ENCODE results near the gene TRMT112. TPM values are rescaled to one million over a fixed set of nuclear protein-coding genes. Genes with fewer than 3 reads are reported as not detected.

Gene TRMT112
- polyA plus RNA-seq, 6 donors from 2014 or later, result 445 to 606 (median 521) TPM

- Mint-ChIP-seq H3K27me3 (peaks cover 0 to 10% (median 5%) of the 10 kb centered on the region in 3 donors), H3K36me3 (no peaks in the 10 kb centered on the region), H3K4me3 (peak overlapping the region; percentile 94 to 100 (median 98)), H3K9me3 (no peaks in the 10 kb centered on the region), H3K27ac (peak overlapping the region; percentile 89 to 98 (median 96)), H3K4me1 (peaks cover 10 to 39% (median 30%) of the 10 kb centered on the region in 3 donors)
- DNase-seq (no peak), ATAC-seq (ENCODE audit: low read depth in 2 of 2) (no peak)
These were observed 10.8 kb downstream of the TRMT112 start for GRCh38 chr11:64306563-64306875.

DNA sequence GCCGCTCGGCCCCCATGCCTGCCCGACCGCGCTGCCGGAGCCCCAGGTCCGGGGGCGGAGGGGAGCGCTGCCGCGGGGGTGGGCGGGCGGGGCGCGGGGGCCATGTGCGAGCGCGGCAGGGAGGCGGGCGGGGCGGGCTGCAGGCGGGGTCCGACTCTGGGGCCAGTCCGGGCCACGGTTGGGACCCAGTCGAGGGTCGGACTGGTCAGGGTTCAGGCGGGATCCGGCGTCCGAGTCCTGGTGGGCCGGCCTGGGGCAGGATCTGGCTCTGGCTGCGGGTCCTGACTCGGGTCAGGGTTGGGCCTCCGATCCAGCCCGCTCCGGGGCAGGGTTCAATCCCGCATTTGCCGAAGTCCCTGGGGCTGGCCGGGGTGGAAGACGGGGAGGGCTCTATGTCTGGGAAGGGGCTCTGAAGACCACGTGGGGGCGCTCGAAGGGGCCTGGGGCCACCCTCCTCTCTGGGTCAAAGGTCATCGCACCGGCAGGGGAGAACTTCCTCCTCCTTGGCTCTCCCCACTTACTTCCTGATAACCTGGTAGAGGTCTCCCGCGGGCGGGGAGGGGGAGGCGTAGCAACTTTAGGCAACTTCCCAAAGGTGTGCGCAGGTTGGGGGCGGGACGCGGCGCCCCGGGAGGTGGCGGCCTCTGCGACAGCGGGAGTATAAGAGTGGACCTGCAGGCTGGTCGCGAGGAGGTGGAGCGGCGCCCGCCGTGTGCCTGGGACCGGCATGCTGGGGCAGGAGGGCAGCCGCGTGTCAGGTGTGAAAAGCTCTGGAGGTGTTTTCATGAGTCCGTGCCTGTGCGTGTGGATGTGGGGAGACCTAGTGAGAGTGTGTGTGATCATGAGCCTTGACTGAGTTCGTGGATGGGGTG is 11.4 kb downstream of the TRMT112 start:
- ATAC-seq (ENCODE audit: low read depth in 2 of 2), result peak; percentile 17 to 22
- no peaks in the 10 kb centered on the region for H3K36me3 Mint-ChIP-seq
- H3K9me3 Mint-ChIP-seq, result no peaks in the 10 kb centered on the region
- H3K4me3 Mint-ChIP-seq, result peak overlapping the region; percentile 94 to 100 (median 98)
- peaks cover 10 to 43% (median 32%) of the 10 kb centered on the region in 3 donors for H3K4me1 Mint-ChIP-seq
- peak; percentile 69 for DNase-seq
- H3K27me3 Mint-ChIP-seq, result peaks cover 1 to 12% (median 8%) of the 10 kb centered on the region in 3 donors
- H3K27ac Mint-ChIP-seq, result peak overlapping the region; percentile 89 to 98 (median 96)

GRCh38 chr11:64305075-64305690 is 12.2 kb downstream of the TRMT112 start, which contains the start of gene ESRRA:
Gene ESRRA, plus strand, starts transcription at chr11:64305524. Its CDS starts 1,656 bp downstream, at chr11:64307180.
- H3K27ac Mint-ChIP-seq, result peak within 1 kb of the TSS; percentile 94 to 98 (median 98)

GRCh38 chr11:64304316-64305072 is 12.9 kb downstream of the TRMT112 start:
- H3K4me3 Mint-ChIP-seq, result peak overlapping the region; percentile 89 to 97 (median 94)
- peak; percentile 83 for DNase-seq
- ATAC-seq (ENCODE audit: low read depth in 2 of 2), result peak; percentile 31 to 37
- peaks cover 21 to 50% (median 43%) of the 10 kb centered on the region in 3 donors for H3K4me1 Mint-ChIP-seq
- no peaks in the 10 kb centered on the region for H3K9me3 Mint-ChIP-seq
- peak overlapping the region; percentile 91 to 98 (median 95) for H3K27ac Mint-ChIP-seq
- no peaks in the 10 kb centered on the region for H3K36me3 Mint-ChIP-seq
- peaks cover 15 to 26% (median 16%) of the 10 kb centered on the region in 3 donors for H3K27me3 Mint-ChIP-seq

More at GRCh38 chr11:64305075-64305690, 12.2 kb downstream of the TRMT112 start, which contains the start of gene ESRRA:
- Mint-ChIP-seq H3K9me3 (no peaks in the 10 kb centered on the region), H3K4me3 (peak within 1 kb of the TSS; percentile 94 to 100 (median 98)), H3K36me3 (no peaks in the 10 kb centered on the region), H3K4me1 (peaks cover 17 to 48% (median 36%) of the 10 kb centered on the region in 3 donors), H3K27me3 (peaks cover 9 to 19% (median 15%) of the 10 kb centered on the region in 3 donors)
- peak; percentile 64 to 65 for ATAC-seq (ENCODE audit: low read depth in 2 of 2)
- peak; percentile 100 for DNase-seq

GRCh38 chr11:64304032-64304315 is 13.4 kb downstream of the TRMT112 start:
- Mint-ChIP-seq H3K27ac (peak overlapping the region; percentile 91 to 98 (median 95)), H3K4me3 (peak overlapping the region in 7 of 8 donors; percentile 89 to 97 (median 94)), H3K27me3 (peaks cover 16 to 31% (median 18%) of the 10 kb centered on the region in 3 donors), H3K4me1 (peaks cover 21 to 47% (median 44%) of the 10 kb centered on the region in 3 donors), H3K9me3 (no peaks in the 10 kb centered on the region), H3K36me3 (no peaks in the 10 kb centered on the region)
- ATAC-seq (ENCODE audit: low read depth in 2 of 2) (no peak), DNase-seq (no peak)

DNA sequence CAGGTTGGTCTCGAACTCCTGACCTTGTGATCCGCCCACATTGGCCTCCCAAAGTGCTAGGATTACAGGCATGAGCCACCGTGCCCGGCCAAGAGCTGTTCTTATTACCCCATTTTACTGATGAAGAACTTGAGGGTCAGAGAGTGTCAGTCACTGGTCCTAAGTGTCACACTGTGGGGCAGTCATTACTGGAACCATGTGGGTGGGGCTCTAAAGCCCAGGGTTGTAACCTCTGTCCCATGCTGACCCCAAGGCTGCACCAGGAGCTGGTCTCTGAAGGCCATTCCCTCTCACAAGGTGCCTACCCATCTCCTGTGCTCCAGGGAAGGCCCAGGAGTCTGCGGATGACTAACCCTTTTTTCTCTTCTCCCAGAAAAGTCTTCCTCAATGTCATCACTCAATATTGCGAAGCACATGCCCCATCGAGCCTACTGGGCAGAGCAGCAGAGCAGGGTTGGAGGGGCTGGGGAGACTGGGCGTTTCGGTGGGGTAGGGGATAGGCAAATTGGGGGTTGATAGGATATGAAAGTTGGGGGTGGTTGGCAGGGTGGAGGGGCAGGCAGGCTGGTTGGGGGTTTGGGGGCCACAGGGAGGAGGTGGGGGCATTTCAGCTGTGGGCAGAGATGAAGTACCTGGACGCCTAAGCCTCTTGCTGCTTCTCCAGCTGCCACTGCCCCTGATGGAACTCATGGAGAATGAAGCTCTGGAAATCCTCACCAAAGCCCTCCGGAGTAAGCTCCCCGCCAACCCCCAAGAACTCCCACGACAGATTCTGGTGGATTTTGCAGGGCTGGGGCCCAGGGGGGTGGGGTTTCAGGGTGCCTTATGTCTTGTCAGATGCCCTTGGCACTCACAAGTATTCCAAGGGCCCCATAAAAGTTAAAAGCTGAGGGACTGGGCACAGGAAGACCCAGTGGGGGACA is 14.0 kb downstream of the TRMT112 start:
- peak overlapping the region in 5 of 6 donors; percentile 56 to 98 (median 82) for H3K27ac Mint-ChIP-seq
- ATAC-seq (ENCODE audit: low read depth in 2 of 2) (no peak), DNase-seq (no peak)
- no peaks in the 10 kb centered on the region for H3K36me3 Mint-ChIP-seq
- peak overlapping the region in 4 of 8 donors; percentile 89 to 97 (median 94) for H3K4me3 Mint-ChIP-seq
- peaks cover 21 to 53% (median 44%) of the 10 kb centered on the region in 3 donors for H3K4me1 Mint-ChIP-seq
- peaks cover 18 to 37% (median 22%) of the 10 kb centered on the region in 3 donors for H3K27me3 Mint-ChIP-seq
- no peaks in the 10 kb centered on the region for H3K9me3 Mint-ChIP-seq

- ATAC-seq (ENCODE audit: low read depth in 2 of 2) (no peak), DNase-seq (no peak)
- no peaks in the 10 kb centered on the region for H3K9me3 Mint-ChIP-seq
- H3K4me1 Mint-ChIP-seq, result peaks cover 17 to 48% (median 44%) of the 10 kb centered on the region in 3 donors
- H3K27me3 Mint-ChIP-seq, result peaks cover 49 to 70% (median 53%) of the 10 kb centered on the region in 3 donors
- H3K36me3 Mint-ChIP-seq, result no peaks in the 10 kb centered on the region
- H3K27ac Mint-ChIP-seq, result peak within 1 kb of the TSS; percentile 88 to 99 (median 96)
- H3K4me3 Mint-ChIP-seq, result peak within 1 kb of the TSS; percentile 79 to 93 (median 88)
These were observed 17.3 kb downstream of the TRMT112 start, which contains the start of gene CATSPERZ for GRCh38 chr11:64299847-64300648. Gene CATSPERZ, plus strand, starts transcription at chr11:64300358. Its CDS starts 53 bp downstream, at chr11:64300411.

- no peaks in the 10 kb centered on the region for H3K36me3 Mint-ChIP-seq
- H3K4me1 Mint-ChIP-seq, result peaks cover 17 to 44% (median 40%) of the 10 kb centered on the region in 3 donors
- no peaks in the 10 kb centered on the region for H3K9me3 Mint-ChIP-seq
- peak overlapping the region in 5 of 6 donors; percentile 62 to 99 (median 69) for H3K27ac Mint-ChIP-seq
- H3K4me3 Mint-ChIP-seq, result peak overlapping the region; percentile 22 to 87 (median 76)
- ATAC-seq (ENCODE audit: low read depth in 2 of 2) (no peak), DNase-seq (no peak)
- peaks cover 51 to 76% (median 61%) of the 10 kb centered on the region in 3 donors for H3K27me3 Mint-ChIP-seq
These were observed 18.2 kb downstream of the TRMT112 start for GRCh38 chr11:64298966-64299846.

- DNase-seq (no peak), ATAC-seq (ENCODE audit: low read depth in 2 of 2) (no peak)
- H3K4me3 Mint-ChIP-seq, result peak overlapping the region in 2 of 8 donors; percentile 25 to 29
- peaks cover 58 to 83% (median 66%) of the 10 kb centered on the region in 3 donors for H3K27me3 Mint-ChIP-seq
- H3K27ac Mint-ChIP-seq, result peak overlapping the region in 2 of 6 donors; percentile 83 to 95
- no peaks in the 10 kb centered on the region for H3K9me3 Mint-ChIP-seq
- peaks cover 17 to 38% (median 33%) of the 10 kb centered on the region in 3 donors for H3K4me1 Mint-ChIP-seq
- H3K36me3 Mint-ChIP-seq, result no peaks in the 10 kb centered on the region
These were observed 19.5 kb downstream of the TRMT112 start for GRCh38 chr11:64297699-64298358.

All from naive B cell (primary cell).